ENCODE data around the gene FKBP5.
A peak's percentile ranks its signal among the peaks of the same experiment; 100 is the strongest.
"Not testable (repeated sequence)": the region's sequence is repeated elsewhere in the genome, so short reads cannot be mapped to it uniquely, and the experiment has no call there.

Gene FKBP5

DNA sequence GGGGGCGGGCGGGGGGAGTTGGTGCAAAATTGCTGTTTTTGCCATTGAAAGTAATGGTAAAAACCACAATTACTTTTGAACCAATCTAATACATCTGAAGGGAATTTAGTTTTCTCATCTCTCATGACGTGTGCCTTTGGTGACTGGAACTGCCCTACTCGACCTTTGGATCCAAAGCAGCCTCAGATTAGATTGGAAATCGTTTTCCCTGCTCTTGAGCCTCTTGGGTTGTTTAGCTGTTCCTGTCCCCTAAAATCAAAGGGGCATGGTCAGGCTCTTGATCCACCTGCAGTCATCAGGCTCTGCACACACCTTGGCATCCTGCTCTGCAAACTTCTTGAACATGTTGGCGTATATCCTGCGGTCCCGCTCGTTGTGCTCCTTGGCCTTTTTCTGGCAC is 112.0 kb downstream of the FKBP5 start:
- DNase-seq (ENCODE audit: low spot score) = no peak
- H3K27ac Mint-ChIP-seq = no peak overlapping the region
- H3K4me1 Mint-ChIP-seq (ENCODE audit: low read depth) = peaks cover 4% of the 10 kb centered on the region
- H3K4me3 Mint-ChIP-seq = no peak overlapping the region
- peaks cover 45% of the 10 kb centered on the region for H3K36me3 Mint-ChIP-seq (ENCODE audit: low read depth)
- H3K9me3 Mint-ChIP-seq = no peaks in the 10 kb centered on the region
- no peaks in the 10 kb centered on the region for H3K27me3 Mint-ChIP-seq (ENCODE audit: low read depth)

DNA sequence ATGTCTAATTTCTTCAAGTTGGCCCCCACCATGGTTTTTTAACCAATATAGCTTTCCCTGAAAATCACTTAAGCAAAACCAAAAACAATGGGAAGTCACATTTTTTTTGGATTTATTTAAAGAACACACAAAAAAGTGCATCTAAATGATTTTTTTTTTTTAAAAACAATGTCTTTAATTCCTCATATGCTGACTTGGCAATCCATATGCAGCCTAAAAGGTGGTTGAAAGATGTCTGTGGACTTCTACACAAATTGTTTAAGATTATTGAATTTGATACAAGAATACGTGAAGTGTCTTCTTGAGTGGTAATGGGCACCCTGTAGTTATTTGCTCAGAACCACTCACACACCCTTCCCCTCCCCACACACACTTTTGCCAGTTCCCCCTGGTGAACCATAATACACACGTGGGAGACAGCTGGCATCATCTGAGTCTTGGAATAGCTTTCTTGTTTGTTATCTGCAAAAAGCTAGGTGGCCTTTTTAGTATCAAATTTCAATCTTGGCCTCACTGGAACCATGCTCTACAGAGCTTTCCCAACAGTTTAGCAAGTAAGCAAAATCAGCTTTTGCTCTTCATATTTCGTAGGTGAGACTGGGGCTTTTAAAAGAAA is 115.1 kb downstream of the FKBP5 start:
- no peak overlapping the region for H3K4me3 Mint-ChIP-seq
- H3K27ac Mint-ChIP-seq = no peak overlapping the region
- H3K9me3 Mint-ChIP-seq = no peaks in the 10 kb centered on the region
- no peaks in the 10 kb centered on the region for H3K4me1 Mint-ChIP-seq (ENCODE audit: low read depth)
- H3K27me3 Mint-ChIP-seq (ENCODE audit: low read depth) = no peaks in the 10 kb centered on the region
- no peak for DNase-seq (ENCODE audit: low spot score)
- peaks cover 36% of the 10 kb centered on the region for H3K36me3 Mint-ChIP-seq (ENCODE audit: low read depth)

- H3K27ac Mint-ChIP-seq; H3K4me1 Mint-ChIP-seq (ENCODE audit: low read depth); H3K4me3 Mint-ChIP-seq; DNase-seq (ENCODE audit: low spot score); H3K27me3 Mint-ChIP-seq (ENCODE audit: low read depth); H3K9me3 Mint-ChIP-seq: not testable (repeated sequence)
- peaks cover 25% of the 10 kb centered on the region for H3K36me3 Mint-ChIP-seq (ENCODE audit: low read depth)
These were observed 117.8 kb downstream of the FKBP5 start for GRCh38 chr6:35570885-35571330.

- H3K27me3 Mint-ChIP-seq (ENCODE audit: low read depth) = peaks cover 21% of the 10 kb centered on the region
- H3K27ac Mint-ChIP-seq = no peak overlapping the region
- no peaks in the 10 kb centered on the region for H3K9me3 Mint-ChIP-seq
- peak; percentile 16 for DNase-seq (ENCODE audit: low spot score)
- H3K36me3 Mint-ChIP-seq (ENCODE audit: low read depth) = peaks cover 11% of the 10 kb centered on the region
- H3K4me1 Mint-ChIP-seq (ENCODE audit: low read depth) = peaks cover 3% of the 10 kb centered on the region
- H3K4me3 Mint-ChIP-seq = no peak overlapping the region
These were observed 119.7 kb downstream of the FKBP5 start for GRCh38 chr6:35569011-35569461.

DNA sequence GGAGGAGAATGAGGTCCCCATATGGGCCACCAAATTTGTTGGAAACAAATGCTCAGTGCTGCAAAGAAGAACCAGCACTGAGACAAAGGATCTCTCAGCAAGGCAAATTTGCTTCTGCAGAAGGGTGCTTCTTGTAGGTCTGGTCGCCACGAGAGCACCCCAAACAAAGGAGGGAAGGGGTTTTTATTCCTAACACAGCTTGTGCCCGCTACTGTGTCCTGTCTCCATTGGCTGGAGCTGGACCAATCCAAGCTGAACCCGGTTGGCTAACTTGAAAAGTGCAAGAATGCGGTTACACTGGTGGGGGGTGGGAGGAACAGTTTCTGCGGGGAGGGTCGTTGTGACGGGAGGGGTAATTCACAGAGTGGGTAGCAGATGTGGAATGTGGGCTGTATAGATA is 121.9 kb downstream of the FKBP5 start:
- no peak overlapping the region for H3K4me3 Mint-ChIP-seq
- peak overlapping the region; percentile 9 for H3K27ac Mint-ChIP-seq

GRCh38 chr6:35564733-35565132 is 124.0 kb downstream of the FKBP5 start:
- H3K27me3 Mint-ChIP-seq (ENCODE audit: low read depth) = peaks cover 33% of the 10 kb centered on the region
- H3K27ac Mint-ChIP-seq = no peak overlapping the region
- H3K4me3 Mint-ChIP-seq = no peak overlapping the region
- peaks cover 1% of the 10 kb centered on the region for H3K36me3 Mint-ChIP-seq (ENCODE audit: low read depth)
- H3K4me1 Mint-ChIP-seq (ENCODE audit: low read depth) = peaks cover 3% of the 10 kb centered on the region
- DNase-seq (ENCODE audit: low spot score) = no peak
- no peaks in the 10 kb centered on the region for H3K9me3 Mint-ChIP-seq

More for the DNA sequence above, 121.9 kb downstream of the FKBP5 start:
- Mint-ChIP-seq H3K36me3 (ENCODE audit: low read depth) (peaks cover 1% of the 10 kb centered on the region), H3K27me3 (ENCODE audit: low read depth) (peaks cover 33% of the 10 kb centered on the region), H3K4me1 (ENCODE audit: low read depth) (peaks cover 3% of the 10 kb centered on the region), H3K9me3 (no peaks in the 10 kb centered on the region)
- no peak for DNase-seq (ENCODE audit: low spot score)

DNA sequence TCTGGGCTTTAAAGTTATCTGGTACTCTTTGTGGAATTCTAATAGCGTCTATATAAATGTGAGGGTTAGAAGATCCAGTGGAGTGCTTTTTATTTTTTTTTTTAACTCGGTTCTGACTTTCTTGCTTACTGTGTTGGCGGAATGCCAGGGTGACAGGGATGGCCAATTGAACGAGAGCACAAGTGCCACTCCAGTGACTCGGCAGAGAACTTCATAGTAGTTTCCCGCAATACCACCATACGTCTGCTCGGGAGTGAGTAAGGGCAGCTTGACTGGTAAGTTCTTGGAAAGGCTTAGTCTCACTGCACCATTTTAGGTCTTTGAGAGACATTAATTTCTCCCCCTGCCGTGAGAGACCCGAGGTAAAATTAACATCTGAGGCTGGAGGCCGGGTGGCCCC is 126.7 kb downstream of the FKBP5 start:
- no peaks in the 10 kb centered on the region for H3K36me3 Mint-ChIP-seq (ENCODE audit: low read depth)

GRCh38 chr6:35561113-35561512 is 127.6 kb downstream of the FKBP5 start:
- no peaks in the 10 kb centered on the region for H3K36me3 Mint-ChIP-seq (ENCODE audit: low read depth)
- no peak overlapping the region for H3K4me3 Mint-ChIP-seq
- H3K4me1 Mint-ChIP-seq (ENCODE audit: low read depth) = no peaks in the 10 kb centered on the region
- no peak for DNase-seq (ENCODE audit: low spot score)
- H3K9me3 Mint-ChIP-seq = no peaks in the 10 kb centered on the region
- H3K27me3 Mint-ChIP-seq (ENCODE audit: low read depth) = peaks cover 27% of the 10 kb centered on the region
- no peak overlapping the region for H3K27ac Mint-ChIP-seq

More for the DNA sequence above, 126.7 kb downstream of the FKBP5 start:
- Mint-ChIP-seq H3K9me3 (no peaks in the 10 kb centered on the region), H3K27me3 (ENCODE audit: low read depth) (peaks cover 33% of the 10 kb centered on the region), H3K4me1 (ENCODE audit: low read depth) (peaks cover 3% of the 10 kb centered on the region), H3K27ac (no peak overlapping the region), H3K4me3 (no peak overlapping the region)
- DNase-seq (ENCODE audit: low spot score) = no peak

- H3K4me3 Mint-ChIP-seq = no peak overlapping the region
- DNase-seq (ENCODE audit: low spot score) = no peak
- no peak overlapping the region for H3K27ac Mint-ChIP-seq
- H3K27me3 Mint-ChIP-seq (ENCODE audit: low read depth) = peaks cover 10% of the 10 kb centered on the region
- no peaks in the 10 kb centered on the region for H3K4me1 Mint-ChIP-seq (ENCODE audit: low read depth)
- no peaks in the 10 kb centered on the region for H3K36me3 Mint-ChIP-seq (ENCODE audit: low read depth)
- H3K9me3 Mint-ChIP-seq = no peaks in the 10 kb centered on the region
These were observed 130.1 kb downstream of the FKBP5 start for GRCh38 chr6:35558571-35558970.

DNA sequence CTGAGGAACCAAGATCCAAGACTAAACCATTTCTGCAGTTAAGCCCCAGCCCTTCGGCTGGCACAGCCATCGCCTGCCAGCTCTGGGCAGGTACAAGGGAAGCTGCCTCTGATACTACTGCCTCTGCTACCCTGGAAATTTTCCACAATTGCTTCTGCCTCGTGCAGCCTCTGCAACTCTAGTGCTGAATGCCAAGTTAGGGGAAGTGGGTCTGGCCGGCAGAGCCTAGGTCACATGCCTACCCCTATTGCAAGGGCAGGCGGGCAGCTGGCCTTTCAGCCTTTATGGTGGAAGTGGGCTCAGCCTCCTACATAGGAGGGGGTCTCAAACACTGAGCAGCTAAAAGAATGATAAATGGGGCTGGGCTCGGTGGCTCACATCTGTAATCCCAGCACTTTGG is 131.5 kb downstream of the FKBP5 start:
- Mint-ChIP-seq H3K36me3 (ENCODE audit: low read depth) (no peaks in the 10 kb centered on the region), H3K9me3 (no peaks in the 10 kb centered on the region), H3K27ac (no peak overlapping the region), H3K4me3 (no peak overlapping the region), H3K4me1 (ENCODE audit: low read depth) (no peaks in the 10 kb centered on the region), H3K27me3 (ENCODE audit: low read depth) (no peaks in the 10 kb centered on the region)
- no peak for DNase-seq (ENCODE audit: low spot score)

- Mint-ChIP-seq H3K9me3 (peaks cover 9% of the 10 kb centered on the region), H3K36me3 (ENCODE audit: low read depth) (peaks cover 4% of the 10 kb centered on the region), H3K27me3 (ENCODE audit: low read depth) (peaks cover 6% of the 10 kb centered on the region), H3K4me1 (ENCODE audit: low read depth) (no peaks in the 10 kb centered on the region), H3K4me3 (no peak overlapping the region), H3K27ac (no peak overlapping the region)
- DNase-seq (ENCODE audit: low spot score) = no peak
These were observed 133.9 kb downstream of the FKBP5 start for GRCh38 chr6:35554811-35555210.

- H3K4me1 Mint-ChIP-seq (ENCODE audit: low read depth) = no peaks in the 10 kb centered on the region
- no peak for DNase-seq (ENCODE audit: low spot score)
- no peak overlapping the region for H3K4me3 Mint-ChIP-seq
- peaks cover 6% of the 10 kb centered on the region for H3K27me3 Mint-ChIP-seq (ENCODE audit: low read depth)
- no peak overlapping the region for H3K27ac Mint-ChIP-seq
- H3K36me3 Mint-ChIP-seq (ENCODE audit: low read depth) = peaks cover 6% of the 10 kb centered on the region
- H3K9me3 Mint-ChIP-seq = peaks cover 12% of the 10 kb centered on the region
These were observed 135.4 kb downstream of the FKBP5 start for GRCh38 chr6:35553315-35553714.

DNA sequence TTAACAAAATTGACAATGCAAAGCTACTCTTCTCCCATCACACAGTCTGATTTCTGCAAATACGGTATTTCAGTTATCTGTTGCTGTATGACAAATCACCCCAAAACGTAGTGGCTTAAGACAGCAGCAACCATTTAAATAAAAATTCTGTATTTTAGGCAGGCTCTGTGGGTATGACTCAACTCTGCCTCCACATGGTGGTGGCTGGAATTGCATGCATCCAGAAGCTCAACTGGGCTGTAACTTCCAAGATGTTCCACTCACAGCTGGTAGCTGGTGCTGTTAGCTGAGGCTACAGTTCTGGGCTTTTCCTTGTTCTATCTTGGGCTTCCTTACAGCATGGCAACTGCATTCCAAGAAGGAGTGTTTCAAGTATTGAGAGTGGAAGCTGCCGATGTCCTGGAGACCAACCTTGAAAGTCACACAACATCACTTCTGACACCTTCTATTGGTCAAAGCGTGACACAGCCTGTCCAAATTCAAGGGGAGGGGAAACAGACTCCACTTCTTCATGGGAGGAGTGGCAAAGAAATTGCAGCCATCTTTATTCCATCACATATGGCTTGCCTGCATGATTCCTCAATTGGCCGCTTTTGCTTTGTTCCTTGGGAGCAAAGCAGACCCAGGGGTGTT is 136.3 kb downstream of the FKBP5 start:
- H3K4me3 Mint-ChIP-seq = no peak overlapping the region
- no peak overlapping the region for H3K27ac Mint-ChIP-seq
- peak; percentile 32 for DNase-seq (ENCODE audit: low spot score)
- peaks cover 12% of the 10 kb centered on the region for H3K9me3 Mint-ChIP-seq
- H3K36me3 Mint-ChIP-seq (ENCODE audit: low read depth) = peaks cover 6% of the 10 kb centered on the region
- peaks cover 6% of the 10 kb centered on the region for H3K27me3 Mint-ChIP-seq (ENCODE audit: low read depth)
- H3K4me1 Mint-ChIP-seq (ENCODE audit: low read depth) = no peaks in the 10 kb centered on the region

DNA sequence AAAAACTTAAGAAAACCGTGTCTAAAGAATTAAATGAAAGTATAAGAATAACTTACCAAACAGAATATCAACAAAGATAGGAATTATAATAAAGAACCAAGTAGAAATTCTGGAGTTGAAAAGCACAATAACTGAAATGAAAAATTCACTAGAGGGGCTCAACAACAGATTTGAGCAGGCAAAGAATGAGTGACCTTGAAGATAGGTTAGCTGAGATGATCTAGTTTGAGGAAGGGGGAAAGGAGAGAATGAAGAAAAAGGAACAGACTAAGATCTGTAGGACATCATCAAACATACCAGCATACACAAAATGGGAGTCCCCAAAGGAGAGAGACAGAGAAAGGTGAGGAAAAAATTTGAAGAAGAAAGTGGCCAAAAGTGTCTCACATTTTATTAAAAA is 138.3 kb downstream of the FKBP5 start:
- peaks cover 6% of the 10 kb centered on the region for H3K27me3 Mint-ChIP-seq (ENCODE audit: low read depth)

DNA sequence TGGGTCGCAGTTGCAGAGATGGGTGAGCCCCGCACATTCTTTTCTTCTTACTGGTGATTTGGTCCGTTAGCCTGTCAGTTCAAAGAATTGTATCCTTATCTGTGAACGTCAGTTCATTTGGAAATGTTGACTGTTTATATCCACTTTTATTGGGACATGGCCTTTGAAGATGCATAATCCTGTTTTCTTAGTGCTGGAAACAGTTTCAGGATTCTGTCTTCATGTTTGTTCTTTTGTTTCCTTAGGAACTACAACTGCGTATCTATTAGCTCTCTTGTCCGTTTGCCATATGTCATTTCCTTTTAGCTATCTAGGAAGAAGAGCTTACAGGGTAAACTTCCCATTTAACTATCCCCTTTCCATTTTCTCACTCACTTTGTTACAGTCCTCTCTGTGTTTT is 141.0 kb downstream of the FKBP5 start:
- no peak for DNase-seq (ENCODE audit: low spot score)
- Mint-ChIP-seq H3K36me3 (ENCODE audit: low read depth) (peaks cover 6% of the 10 kb centered on the region), H3K4me3 (no peak overlapping the region), H3K4me1 (ENCODE audit: low read depth) (peaks cover 2% of the 10 kb centered on the region), H3K9me3 (peaks cover 12% of the 10 kb centered on the region), H3K27ac (no peak overlapping the region), H3K27me3 (ENCODE audit: low read depth) (peaks cover 6% of the 10 kb centered on the region)

More for the DNA sequence above, 138.3 kb downstream of the FKBP5 start:
- H3K9me3 Mint-ChIP-seq = peaks cover 12% of the 10 kb centered on the region
- DNase-seq (ENCODE audit: low spot score) = no peak
- peaks cover 6% of the 10 kb centered on the region for H3K36me3 Mint-ChIP-seq (ENCODE audit: low read depth)
- no peak overlapping the region for H3K27ac Mint-ChIP-seq
- H3K4me1 Mint-ChIP-seq (ENCODE audit: low read depth) = no peaks in the 10 kb centered on the region
- H3K4me3 Mint-ChIP-seq = no peak overlapping the region

Data from T-helper 2 cell treated with Interferon-gamma antibody and Interleukin-4, amounts not matched to agents 5 μg/mL and 100 μg/mL, for 36 hours (primary cell).